NCI-H345 treated with DMSO at 0.1 percent for 48 hours (cell line): ENCODE measurements around the gene JUND.
"Not testable (repeated sequence)": the region's sequence is repeated elsewhere in the genome, so short reads cannot be mapped to it uniquely, and the experiment has no call there.

ENCODE experiments used
- DNase-seq: peaks from one replicate; lab custom pipeline; 2025; ENCODE audit not compliant: unreplicated experiment; lab: John Stamatoyannopoulos, UW

The JUND gene

DNA sequence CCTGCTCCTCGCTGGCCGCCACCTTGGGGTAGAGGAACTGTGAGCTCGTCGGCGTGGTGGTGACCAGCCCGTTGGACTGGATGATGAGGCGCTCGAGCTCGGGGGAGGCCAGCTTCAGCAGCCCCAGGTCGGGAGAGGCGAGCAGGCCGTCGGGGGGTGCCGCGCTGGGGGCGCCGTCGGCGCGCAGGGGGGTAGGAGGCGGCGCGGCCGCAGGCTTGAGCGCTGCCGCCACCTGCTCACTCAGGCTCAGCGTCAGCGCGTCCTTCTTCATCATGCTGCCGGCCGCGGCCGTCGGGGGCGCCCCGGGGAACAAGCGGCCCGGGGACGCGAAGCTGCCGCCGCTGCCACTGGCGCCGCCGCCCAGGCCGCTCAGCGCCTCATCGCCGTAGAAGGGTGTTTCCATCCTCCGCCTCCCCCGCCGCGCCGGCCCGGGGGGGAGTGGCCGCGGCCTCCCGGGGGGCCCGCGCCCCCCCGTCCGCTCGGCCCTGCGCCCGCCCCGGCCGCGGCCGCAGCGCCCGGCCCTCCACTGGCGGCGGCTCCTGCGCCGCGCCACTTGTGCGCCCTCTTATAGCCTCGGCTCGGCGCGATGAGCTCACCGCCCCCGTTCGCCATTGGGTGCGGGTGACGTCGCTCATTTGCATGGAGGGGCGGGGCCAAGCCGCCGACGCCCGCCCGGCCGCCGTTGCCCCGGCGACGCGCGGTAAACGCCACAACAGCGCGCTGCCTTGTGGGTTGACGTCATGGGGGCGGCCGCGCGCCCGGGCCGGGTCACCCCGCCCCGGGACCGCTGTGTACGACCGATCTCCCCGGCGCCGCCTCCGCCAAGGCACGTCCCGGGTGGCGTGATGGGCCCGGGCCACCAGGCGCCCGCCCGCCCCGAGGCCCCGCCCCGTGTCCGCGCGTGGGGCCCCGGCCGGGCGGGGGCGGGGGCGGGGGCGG, at the start of gene JUND:
Gene JUND (minus strand): TSS at position 541 of the 939 bp plus-strand sequence. CDS start 138 bp downstream, at position 403.
- peak; percentile 80 for DNase-seq

DNA sequence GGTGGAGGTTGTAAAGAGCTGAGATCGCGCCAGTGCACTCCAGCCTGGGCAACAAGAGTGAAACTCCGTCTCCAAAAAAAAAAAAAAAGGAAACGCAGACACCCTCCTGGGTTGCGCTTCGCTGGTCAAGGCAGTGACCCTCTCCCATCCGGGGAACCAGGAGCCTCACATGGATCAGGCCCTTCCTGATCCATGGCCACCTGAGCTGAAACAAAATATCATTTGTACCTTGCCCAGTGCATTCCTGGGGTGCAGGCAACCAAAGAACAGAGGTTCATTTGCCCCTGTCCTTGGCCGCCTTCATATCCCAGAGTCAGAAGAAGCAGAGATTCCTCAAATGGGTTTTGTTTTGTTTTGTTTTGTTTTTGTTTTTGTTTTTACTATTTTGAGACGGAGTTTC, 49.4 kb upstream of the JUND start:
- no peak for DNase-seq

DNA sequence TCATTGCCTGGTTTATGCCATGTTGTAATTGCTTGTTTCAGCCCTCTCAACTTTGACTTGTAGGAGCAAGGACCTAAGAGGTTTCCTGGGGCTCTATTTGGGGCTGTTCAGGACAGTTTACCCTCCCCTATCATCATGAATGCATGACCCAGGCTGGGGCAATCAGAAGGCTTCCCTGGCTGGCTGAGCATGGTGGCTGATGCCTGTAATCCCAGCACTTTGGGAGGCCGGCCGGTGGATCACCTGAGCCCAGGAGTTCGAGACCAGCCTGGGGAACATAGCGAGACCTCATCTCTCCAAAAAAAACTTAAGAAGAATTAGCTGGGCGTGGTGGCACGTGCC, 47.6 kb upstream of the JUND start:
- no peak for DNase-seq

DNA sequence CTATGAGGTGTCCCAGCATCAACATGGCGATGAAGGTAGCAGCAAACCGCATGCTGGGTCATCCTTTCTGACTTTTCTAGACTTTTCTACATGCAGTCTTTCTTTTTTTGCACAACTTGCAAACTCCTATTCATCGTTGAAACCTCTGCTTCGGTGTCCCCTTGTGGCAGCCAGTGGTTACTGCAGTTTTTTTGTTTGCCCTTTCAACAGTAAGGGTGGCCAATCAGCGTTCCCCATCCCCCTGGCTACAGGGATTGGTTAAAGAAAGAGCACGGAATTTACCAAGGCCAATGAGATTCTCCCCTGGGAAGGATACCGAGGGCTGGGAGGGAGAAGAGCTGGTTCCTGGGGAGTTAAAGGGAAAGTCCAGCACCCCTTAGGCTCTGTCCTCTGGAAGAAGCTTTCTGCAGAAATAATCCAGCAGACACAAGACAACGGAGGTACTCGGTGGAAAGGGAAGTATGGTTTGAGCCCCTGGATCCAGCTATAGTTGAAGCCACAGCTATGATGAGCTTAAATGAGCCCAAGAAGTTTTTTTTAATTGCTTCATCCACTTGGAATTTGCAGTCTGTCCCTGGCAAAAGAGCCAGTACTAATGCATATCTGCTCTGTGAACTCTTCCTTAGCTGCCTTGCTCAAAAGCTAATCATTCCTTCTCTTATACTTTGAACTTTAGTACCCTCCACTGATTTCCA, 47.1 kb upstream of the JUND start:
- DNase-seq = peak; percentile 87

DNA sequence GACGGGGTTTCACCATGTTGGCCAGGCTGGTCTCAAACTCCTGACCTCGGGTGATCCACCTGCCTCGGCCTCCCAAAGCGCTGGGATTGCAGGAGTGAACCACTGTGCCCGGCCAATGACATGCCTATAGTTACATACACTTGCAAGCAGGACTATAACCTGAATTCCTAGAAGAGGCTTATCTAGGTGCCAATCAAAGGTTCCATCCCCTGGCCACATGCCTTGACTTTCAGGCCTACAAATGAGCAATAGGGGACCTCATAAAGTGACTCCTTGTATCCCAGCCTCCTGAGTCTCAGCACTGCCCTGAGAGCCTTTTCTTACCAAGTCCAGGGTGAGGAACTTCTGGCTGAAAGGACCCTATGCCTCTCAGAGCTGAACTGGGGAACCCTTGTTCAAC, 45.4 kb upstream of the JUND start:
- no peak for DNase-seq

DNA sequence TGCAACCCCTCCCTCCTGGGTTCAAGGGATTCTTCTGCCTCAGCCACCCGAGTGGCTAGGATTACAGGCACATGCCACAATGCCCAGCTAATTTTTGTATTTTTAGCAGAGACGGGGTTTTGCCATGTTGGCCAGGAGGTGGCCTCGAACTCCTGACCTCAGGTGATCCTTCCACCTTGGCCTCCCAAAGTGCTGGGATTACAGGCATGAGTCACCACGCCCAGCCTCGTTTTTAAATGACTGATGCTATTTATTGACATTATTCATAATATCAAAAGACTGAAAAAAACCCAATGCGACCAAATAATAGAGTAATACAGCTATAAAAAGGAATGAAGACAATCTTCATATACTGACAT, 42.9 kb upstream of the JUND start:
- not testable (repeated sequence) for DNase-seq

DNA sequence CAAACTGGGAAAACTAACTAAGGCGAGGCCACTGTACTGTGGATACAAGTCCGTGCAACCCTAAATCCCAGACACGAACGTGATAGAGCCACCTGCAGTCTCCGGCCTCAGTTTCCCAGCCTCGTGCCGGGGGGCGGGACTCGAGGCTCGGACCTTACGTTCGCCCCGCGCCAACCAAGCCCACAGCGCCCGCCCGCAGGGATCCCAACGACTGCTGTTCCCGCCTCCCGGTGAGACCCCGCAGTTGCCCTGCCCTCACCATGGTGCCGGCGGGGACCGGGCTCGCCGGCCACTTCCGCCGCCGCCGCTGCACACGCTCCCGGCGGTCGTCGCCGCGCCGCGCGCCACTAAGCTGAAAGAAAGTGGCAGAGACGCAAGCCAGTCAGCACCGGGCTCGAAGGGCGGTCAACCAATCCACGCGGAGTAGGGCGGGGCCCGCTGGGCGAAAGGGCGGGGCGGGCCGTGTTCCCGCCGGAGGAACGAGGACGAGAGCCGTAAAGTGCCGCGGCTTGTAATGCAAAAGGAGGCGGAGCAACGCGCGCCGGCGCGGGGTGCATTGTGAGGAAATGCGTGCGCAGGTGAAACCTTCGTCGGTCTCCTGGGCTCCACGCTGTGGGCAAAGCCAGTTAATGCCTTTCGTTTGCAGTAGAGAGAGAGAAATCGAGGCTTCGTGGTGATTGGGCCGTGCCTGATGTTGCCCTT, 41.5 kb upstream of the JUND start, which contains the start of gene LSM4:
Gene LSM4 (minus strand): TSS at position 318 of the 702 bp plus-strand sequence. CDS start 56 bp downstream, at position 262.
- DNase-seq = peak; percentile 87

DNA sequence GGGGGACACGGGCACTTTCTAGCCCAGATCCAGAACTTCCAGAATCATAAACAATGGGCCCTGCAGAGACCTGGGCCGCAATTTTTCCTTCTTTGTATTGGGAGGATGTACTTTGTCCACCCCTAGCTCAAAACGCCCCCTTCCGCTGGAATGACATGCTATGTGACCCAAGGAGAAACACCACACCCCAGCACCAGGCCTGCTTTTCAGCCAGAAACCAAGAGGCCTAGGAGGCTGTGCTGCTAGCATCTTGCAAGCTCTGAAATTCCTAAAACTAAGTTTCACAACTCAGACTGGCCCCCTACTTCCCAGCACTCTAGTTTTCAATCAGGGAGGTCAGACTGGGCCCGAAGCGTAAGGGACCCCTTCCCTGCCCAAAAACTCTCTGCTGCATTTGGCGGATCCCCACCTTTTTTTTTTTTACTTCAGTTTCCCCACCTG, 40.9 kb upstream of the JUND start:
- DNase-seq = no peak

DNA sequence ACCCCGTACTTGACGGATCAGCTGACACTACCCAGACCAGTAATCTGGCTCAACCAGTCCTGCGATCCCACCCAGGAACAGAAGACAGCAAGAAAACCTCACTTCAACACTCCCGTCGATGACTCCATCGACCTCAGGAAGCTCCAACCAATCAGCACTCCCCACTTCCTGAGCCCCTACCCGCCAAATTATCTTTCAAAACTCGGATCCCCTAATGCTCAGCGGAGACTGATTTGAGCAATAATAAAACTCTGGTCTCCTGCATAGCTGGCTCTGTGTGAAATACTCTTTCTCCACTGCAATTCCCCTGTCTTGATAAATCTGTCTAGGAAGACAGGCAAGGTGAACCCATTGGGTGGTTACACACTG, 40.3 kb upstream of the JUND start:
- DNase-seq = no peak

DNA sequence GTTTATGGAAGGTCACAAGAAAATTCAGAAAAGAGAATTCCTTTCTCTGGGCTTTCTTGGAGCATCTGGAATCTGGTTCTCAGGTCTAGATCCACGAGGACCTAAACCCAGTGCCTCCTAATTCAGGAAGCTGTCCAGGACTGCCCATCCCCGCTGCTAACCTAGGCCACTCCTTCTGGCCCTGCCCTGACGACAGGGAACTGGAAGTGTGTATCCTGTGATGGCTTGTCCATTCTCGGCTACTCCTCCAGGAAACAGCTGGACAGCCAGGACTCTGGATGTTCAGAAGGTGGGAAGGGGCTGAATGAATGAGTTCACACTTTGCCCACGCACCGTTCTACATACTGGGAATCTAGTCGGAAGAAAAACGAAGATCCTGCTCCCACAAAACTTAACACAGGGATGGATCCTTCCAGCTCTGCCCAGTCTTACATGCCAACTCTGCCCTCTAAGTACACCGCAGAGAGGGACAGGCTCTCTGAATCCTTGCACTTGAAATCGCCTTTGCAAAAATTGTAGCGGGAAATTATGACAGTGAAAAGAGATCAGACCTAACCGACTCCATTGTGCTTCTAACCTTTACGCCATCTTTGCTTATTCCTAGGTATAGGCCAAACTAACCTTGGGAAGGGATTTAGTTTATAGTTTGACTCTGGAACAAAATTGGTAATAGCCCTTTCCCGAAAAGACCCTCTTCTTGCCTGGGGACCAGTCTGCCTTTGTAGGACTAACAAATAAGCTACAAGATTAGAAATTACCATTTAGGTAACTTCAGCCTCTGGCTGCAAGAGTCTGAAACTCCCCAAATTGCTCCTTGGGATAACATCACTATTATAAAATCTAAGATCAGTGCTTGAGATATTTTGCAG, 39.7 kb upstream of the JUND start:
- DNase-seq = no peak

DNA sequence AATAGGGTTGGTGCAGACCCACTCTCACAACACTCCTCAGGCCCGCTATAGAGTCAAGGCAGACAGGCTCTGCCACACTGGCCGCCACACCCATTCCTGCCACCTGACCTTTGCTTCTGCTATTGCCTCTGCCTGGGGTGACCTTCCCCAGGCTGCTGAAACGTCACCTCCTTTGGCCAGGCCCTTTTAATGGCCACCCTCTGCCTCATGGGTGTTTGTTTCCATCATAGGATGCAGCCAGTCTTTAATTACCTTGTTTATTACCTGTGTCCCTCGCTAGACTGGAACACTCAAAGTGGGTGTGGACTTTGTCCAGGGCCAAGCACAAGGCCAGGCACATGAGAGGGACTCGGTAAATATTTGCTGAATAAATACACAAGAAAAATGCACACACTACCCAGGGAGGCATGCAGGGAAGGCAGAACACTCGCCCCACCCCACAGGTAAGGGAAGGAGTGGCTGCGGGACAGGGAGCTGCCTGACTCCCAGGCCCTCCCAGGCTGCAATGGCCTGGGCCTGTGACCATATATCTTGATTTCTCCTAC, 38.2 kb upstream of the JUND start:
- no peak for DNase-seq

DNA sequence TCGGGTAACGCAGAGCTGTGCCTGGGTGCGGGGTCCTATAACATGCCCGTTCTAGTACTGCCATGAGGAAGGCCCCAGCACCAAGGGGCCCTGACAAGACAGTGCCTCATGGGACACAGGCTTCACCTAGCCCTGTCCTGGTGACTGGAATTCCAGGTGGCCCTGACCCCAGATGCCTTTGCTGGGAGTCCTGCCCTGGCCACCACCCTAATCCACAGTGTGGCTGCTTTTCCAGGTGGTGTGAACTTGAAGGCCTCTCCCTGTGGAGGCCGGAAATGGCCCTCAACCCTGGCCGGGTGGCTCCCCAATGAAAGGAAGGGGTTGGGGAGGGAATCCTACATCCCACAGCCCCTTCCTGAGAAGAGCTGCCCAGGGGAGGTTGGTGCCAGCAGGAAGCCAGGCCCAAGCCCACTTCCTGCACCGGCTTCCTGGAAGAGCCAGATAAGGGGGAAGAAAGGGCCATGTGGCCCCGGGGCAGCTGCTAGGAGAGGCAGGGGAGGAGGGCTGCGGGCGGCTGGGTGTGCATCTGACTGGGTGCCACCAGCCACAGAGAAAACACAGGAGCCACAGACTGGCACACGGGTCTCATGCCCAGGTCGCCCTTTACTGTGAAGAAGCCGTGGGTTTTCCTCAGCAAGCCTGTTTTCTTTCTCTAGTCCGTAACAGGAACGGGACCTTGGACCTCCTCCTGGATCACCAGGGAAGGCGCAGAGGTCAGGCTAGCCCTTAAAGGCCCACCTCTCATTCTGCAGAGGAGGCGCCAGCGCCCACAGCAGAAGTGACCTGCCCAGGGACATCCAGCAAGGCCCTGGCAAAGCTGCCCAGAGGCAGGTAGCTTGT, 36.8 kb upstream of the JUND start:
- no peak for DNase-seq

DNA sequence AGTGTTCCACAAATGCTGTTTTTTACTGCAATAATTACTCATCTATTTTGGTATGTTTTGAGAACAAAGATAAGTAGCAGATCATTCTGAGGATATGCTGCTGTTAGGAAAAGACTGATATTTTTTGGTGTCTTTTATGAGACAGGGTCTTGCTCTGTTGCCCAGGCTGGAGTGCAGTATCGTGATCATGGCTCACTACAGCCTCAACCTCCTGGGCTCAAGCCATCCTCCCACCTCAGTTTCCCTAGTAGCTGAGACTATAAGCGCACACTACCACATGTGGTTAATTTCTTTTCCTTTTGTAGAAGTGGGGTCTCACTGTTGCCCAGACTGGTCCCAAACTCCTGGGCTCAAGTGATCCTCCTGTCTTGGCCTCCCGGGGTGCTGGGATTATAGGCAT, 32.0 kb upstream of the JUND start:
- no peak for DNase-seq

DNA sequence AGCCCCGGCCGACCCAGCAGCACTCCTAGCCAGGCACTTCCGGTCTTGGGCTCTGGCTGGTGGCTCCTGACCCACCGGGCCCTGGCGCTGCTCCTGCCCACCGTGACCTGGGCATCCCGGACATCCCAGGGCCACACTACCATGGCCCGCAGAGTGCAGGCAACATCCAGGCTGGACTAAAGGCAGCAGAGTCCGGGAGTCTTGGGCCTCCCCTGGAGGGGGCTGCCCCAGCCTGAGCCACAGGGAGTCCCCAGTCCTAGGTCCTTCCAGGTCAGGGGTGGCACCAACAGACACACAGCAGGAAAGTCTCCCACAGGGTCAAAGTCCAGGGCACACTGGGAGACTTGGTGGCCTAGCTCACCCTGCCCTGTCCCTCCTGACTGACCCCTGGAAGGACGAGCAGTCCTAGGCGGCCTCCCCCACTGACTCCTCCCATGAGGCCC, 30.7 kb upstream of the JUND start:
- no peak for DNase-seq

DNA sequence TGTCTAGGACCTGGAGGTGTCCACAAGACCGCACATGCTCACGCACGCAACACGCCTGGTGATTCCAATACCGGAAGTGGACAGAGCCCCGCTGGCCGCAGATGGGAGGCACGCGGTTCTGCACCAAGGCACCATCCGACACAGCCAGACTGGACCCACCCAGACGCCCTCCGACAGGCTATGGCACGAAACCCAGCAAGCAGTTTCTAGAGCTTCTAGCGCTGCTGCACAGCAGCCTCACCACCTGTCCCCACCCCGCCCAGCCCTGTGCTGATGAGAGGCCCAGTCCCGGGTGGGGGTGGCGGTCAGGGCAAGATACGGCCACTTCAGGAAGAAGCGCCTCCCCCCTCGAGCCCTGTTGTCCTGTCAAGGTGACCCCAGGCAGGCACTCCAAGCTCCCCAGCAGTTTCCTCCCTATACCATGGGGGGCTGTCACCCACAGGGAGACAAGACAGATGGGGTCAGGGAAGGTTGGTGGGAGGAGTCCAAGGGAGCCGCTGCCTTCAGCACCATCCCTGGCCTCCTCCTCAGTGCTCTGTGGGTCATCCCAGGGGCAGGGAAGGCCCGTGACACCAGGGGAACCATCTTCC, 30.2 kb upstream of the JUND start:
- no peak for DNase-seq

DNA sequence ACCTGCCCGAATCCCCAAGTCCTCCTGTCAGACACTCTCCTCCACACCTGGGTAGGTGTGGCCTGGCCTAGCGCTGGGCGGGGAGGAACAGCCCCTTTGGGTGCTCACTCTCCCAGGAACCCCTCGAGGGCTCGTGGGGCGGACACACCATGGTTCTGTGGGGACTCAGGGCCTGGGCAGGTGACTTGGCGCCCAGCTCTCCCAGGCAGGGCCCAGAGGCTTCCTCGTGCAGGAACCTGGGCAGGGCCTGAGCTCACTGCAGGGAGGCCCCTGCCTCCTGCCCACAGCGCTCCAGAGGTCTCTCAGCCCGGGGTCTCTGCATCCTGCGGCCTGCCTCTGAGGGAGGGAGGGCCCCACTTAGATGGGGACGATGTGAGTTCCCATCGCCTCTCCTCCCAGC, 29.5 kb upstream of the JUND start:
- DNase-seq = no peak

DNA sequence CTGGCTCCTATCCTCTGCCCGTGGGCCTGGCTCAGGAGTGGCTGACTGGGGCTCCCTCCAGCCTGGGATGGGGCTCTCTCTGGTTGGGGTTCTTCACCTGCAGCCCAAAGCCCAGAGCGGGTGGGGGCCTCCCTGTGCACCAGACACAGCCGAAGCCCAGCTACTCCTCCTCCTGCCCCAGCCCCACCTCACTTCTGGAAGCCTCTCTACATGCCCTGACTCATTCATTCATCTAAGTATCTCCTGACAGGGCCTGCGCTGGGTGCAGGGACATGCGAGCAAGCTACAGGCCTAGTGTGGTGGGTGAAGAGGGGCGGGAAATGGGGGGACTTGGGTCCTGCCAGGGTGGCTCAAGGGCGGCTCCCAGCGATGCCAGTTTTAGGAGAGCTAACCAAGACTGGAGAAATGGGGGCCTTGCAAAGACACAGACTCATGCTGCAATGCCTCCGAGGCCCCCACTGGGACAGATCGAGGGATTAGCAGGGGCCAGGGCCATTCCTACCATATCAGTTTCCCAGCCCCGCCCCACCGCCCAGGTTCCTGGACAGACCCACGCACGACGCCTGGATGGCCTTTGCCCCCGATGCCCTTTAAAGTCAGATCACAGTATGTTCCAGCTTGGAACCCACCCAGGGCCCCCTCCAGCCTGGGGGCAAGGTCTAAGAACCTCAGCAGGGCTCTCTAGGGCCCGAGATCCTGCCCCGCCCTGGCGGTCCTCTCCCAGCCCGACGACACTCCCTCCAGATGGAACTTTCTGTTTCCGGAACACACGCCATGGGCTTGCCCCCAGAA, 28.9 kb upstream of the JUND start:
- no peak for DNase-seq

DNA sequence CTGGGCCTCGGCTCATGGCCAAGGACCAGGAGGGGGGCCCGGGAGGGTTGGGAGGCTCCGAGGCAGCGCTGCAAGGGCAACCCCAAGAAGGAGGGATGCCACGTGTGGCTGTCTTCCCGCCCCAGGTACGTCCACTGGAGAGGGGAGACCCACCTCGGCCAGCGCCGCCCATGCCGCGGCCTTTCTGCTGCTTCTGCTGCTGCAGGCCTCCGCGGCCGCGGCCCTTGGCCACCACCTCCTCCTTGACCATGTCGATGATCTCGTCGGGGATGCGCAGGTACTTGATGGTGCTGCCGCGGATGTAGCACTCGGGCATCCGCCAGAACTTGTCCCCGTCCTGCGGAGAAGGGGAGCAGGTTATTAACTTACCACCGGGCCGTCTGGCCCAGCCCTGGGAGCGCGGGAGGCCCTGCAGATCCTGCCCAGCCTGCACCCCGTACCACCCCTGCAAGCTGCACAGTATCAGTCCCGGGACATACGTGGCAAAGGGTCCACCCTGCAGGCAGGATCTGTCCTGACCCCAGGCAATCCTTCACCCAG, 28.2 kb upstream of the JUND start:
- DNase-seq = no peak
